Calu3 (cell line): ENCODE results near the gene TNNT2. TPM values are rescaled to one million over a fixed set of nuclear protein-coding genes. Genes with fewer than 3 reads are reported as not detected.

ENCODE experiments used
- BruUV-seq: library from RNA; stranded (reverse); fragments of 400-500 nt; replicated peaks from 2 replicates; lab custom pipeline; 2021; lab: Mats Ljungman, UMichigan
- CTCF ChIA-PET: fragments of 300-600 bp; sonication (Branson Sonifier 250); formaldehyde crosslinking; loops from one replicate; lab custom pipeline; 2022; ENCODE audit warnings: antibody characterized with exemption; lab: Charles Lee
- DNase-seq: peaks from one replicate; pipeline ENCODE4 v3.0.0; 2022
- H3K27ac Mint-ChIP-seq: one replicate; pipeline ENCODE4 v1.8.0; 2022; ENCODE audit warnings: mixed read lengths; ENCODE audit not compliant: unreplicated experiment
- H3K27me3 Mint-ChIP-seq: one replicate; pipeline ENCODE4 v1.8.0; 2022; ENCODE audit warnings: mixed read lengths; ENCODE audit not compliant: unreplicated experiment
- H3K36me3 Mint-ChIP-seq: one replicate; pipeline ENCODE4 v1.8.0; 2022; ENCODE audit warnings: mild to moderate bottlenecking, moderate library complexity, mixed read lengths; ENCODE audit not compliant: insufficient read depth, unreplicated experiment
- H3K4me1 Mint-ChIP-seq: one replicate; pipeline ENCODE4 v1.8.0; 2022; ENCODE audit warnings: mild to moderate bottlenecking, low read depth, mixed read lengths; ENCODE audit not compliant: unreplicated experiment
- H3K4me3 Mint-ChIP-seq: one replicate; pipeline ENCODE4 v1.8.0; 2022; ENCODE audit warnings: mild to moderate bottlenecking, low read depth, moderate library complexity, mixed read lengths; ENCODE audit not compliant: unreplicated experiment
- H3K9me3 Mint-ChIP-seq: one replicate; pipeline ENCODE4 v1.8.0; 2022; ENCODE audit warnings: low read depth, mixed read lengths; ENCODE audit not compliant: unreplicated experiment
- CTCF ChIP-seq: fragments of 200-600 bp; IDR thresholded peaks from one replicate; pipeline ENCODE4 v1.8.0; 2022; ENCODE audit warnings: antibody characterized with exemption; ENCODE audit not compliant: unreplicated experiment
- intact Hi-C: fragments of 100-400 bp; cut with micrococcal nuclease; formaldehyde crosslinking; loops from one replicate; pipeline ENCODE4 v1.10.0; 2022; ENCODE audit not compliant: unreplicated experiment
- total RNA-seq: library from RNA; stranded (reverse); gene quantifications from 2 replicates; pipeline ENCODE4 v1.2.3, GENCODE V29; 2022

The TNNT2 gene
- total RNA-seq, 1 experiment from 2014 or later, result 1.4 TPM

GRCh38 chr1:201311356-201312011, 66.0 kb downstream of the TNNT2 start:
- Mint-ChIP-seq H3K4me3 (no peak overlapping the region), H3K9me3 (peaks cover 3% of the 10 kb centered on the region), H3K4me1 (peaks cover 36% of the 10 kb centered on the region), H3K27me3 (peaks cover 19% of the 10 kb centered on the region), H3K36me3 (peaks cover 20% of the 10 kb centered on the region), H3K27ac (peak overlapping the region; percentile 37)
- no TSS peak for BruUV-seq
- intact Hi-C loops, result no loop called here
- DNase-seq, result peak; percentile 36
- no peak for TF ChIP-seq CTCF
- CTCF ChIA-PET, result interaction anchor here (0.6 to 3.2 kb wide), 9 partner anchors 10 to 518 kb away, joined by 3 to 15 read pairs (median 3); no protein-coding TSS in a partner anchor

DNA sequence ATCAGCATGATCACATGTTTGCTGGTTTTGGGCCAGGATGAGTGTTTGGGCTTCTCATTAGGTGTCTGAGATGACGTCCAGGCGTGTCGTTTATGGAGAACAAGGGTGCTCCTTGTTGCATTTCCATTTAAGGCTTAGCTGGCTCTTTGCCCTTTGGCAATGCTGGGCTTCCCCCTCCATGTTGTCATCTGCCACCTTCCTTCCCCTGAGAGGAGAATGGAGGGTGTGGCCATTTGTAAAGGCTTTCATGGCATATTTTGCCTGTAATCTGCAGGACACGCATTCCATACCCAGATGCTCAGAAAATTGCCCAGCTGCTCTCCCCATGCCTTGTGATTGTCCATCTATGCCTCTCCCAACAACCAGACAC, 66.5 kb downstream of the TNNT2 start:
- DNase-seq, result peak; percentile 80
- peaks cover 13% of the 10 kb centered on the region for H3K27me3 Mint-ChIP-seq
- no peak for TF ChIP-seq CTCF
- intact Hi-C loops, result no loop called here
- no peak overlapping the region for H3K4me3 Mint-ChIP-seq
- H3K9me3 Mint-ChIP-seq, result peaks cover 3% of the 10 kb centered on the region
- BruUV-seq, result no TSS peak
- peak overlapping the region; percentile 37 for H3K27ac Mint-ChIP-seq
- H3K4me1 Mint-ChIP-seq, result peaks cover 36% of the 10 kb centered on the region
- peaks cover 20% of the 10 kb centered on the region for H3K36me3 Mint-ChIP-seq
- CTCF ChIA-PET, result interaction anchor here (0.6 to 3.2 kb wide), 9 partner anchors 9 to 519 kb away, joined by 3 to 15 read pairs (median 3); no protein-coding TSS in a partner anchor

DNA sequence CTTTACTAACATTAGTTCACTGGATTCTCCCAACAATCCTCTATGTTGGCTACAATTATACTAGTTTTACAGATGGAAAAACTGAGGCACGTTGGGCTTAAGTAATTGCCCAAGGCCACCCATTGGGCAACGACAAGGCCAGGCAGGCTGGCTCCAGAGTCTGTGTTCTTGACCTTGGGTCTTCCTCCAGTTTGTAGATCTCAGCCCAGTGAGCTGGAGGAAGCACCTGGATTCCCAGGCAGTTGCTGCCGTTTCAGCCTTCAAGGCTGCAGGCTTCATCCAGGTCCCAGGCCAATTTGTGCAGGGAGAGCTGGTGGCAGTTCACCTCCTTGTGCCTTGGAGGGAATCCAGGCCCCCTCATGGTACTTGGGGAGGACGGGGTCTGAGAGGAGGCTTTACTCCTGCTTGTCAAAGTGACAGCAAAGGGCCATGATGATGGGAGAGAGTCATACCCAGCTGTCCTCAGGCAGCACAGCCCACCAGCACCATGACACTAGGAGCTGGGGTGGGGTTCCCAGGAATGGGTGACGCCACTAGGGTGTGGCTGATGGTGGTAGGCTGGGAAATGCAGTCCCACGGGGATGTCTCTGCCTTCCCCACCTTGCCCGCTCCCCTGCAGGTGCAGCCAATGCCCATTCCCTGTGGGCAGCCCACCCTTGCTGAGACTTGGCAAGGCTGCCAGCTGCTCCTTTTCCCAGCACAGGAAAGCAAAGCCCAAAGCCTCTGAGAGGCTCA, 67.1 kb downstream of the TNNT2 start:
- intact Hi-C loops, result no loop called here
- H3K4me1 Mint-ChIP-seq, result peaks cover 36% of the 10 kb centered on the region
- BruUV-seq, result no TSS peak
- peak overlapping the region; percentile 57 for H3K27ac Mint-ChIP-seq
- TF ChIP-seq CTCF, result no peak
- no peak overlapping the region for H3K4me3 Mint-ChIP-seq
- CTCF ChIA-PET, result interaction anchor here (1.0 to 3.2 kb wide), 5 partner anchors 9 to 51 kb away, joined by 3 to 15 read pairs (median 4); no protein-coding TSS in a partner anchor
- peaks cover 20% of the 10 kb centered on the region for H3K36me3 Mint-ChIP-seq
- no peaks in the 10 kb centered on the region for H3K9me3 Mint-ChIP-seq
- peak; percentile 57 for DNase-seq
- H3K27me3 Mint-ChIP-seq, result peaks cover 8% of the 10 kb centered on the region

DNA sequence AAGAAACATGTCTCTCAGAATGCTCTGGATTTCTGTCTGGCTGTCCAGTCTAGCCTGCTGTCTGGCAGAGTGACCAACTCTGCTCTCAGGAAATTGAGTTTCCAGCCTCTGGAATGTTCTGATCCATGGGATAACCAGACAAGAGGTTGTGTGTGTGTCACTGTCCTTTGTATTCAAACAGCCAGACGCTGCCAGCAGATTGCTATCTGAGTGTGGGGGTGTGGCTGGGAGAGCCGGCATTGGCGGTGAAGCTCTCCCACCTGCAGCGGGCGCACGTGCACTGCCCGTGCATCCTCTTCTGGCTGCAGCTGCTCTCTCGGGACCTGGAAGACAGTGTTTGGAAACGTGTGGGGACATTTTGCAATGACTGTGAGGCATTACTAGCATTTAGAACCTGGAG, 68.1 kb downstream of the TNNT2 start:
- H3K4me1 Mint-ChIP-seq, result peaks cover 36% of the 10 kb centered on the region
- H3K36me3 Mint-ChIP-seq, result peaks cover 20% of the 10 kb centered on the region
- intact Hi-C loops, result loop anchor here (2.0 to 5.0 kb wide), 2 partner anchors 37 to 42 kb away; no protein-coding TSS in a partner anchor
- H3K27ac Mint-ChIP-seq, result peak overlapping the region; percentile 68
- H3K4me3 Mint-ChIP-seq, result no peak overlapping the region
- peak; percentile 85 for DNase-seq
- TF ChIP-seq CTCF, result no peak
- no peaks in the 10 kb centered on the region for H3K9me3 Mint-ChIP-seq
- no TSS peak for BruUV-seq
- CTCF ChIA-PET, result interaction anchor here (0.8 to 3.2 kb wide), 6 partner anchors 20 to 39 kb away, joined by 3 to 15 read pairs (median 6); no protein-coding TSS in a partner anchor
- no peaks in the 10 kb centered on the region for H3K27me3 Mint-ChIP-seq

Other genes with a start within 250 kb of the TNNT2 start
- 84.0 and 99.5 TPM in 2 replicates for gene TMEM9, start 223.2 kb downstream of the TNNT2 start, total RNA-seq
- gene IGFN1, start 186.9 kb downstream of the TNNT2 start, total RNA-seq, result not detected in 2 replicates
- gene PKP1, start 94.2 kb downstream of the TNNT2 start, total RNA-seq, result 0.09 and 0.17 TPM in 2 replicates
- gene LAD1, start 21.6 kb upstream of the TNNT2 start, total RNA-seq, result 209 and 244 TPM in 2 replicates
- not detected in 2 replicates for gene TNNI1, start 44.0 kb upstream of the TNNT2 start, total RNA-seq
- 31.1 and 36.7 TPM in 2 replicates for gene PHLDA3, start 91.5 kb upstream of the TNNT2 start, total RNA-seq
- gene CSRP1, start 129.4 kb upstream of the TNNT2 start, total RNA-seq, result 69.9 and 73.5 TPM in 2 replicates
- gene NAV1, start 161.4 kb upstream of the TNNT2 start, total RNA-seq, result 13.1 and 24.8 TPM in 2 replicates